RCC 7860 (cell line): ENCODE data around the gene RPTOR.
A peak's percentile ranks its signal among the peaks of the same experiment; 100 is the strongest.

ENCODE experiments used
- DNase-seq: peaks from one replicate; pipeline ENCODE4 v3.0.0-alpha.2; 2015; ENCODE audit warnings: low spot score
- FAIRE-seq: peaks from 2 replicates; lab custom pipeline; 2012; peaks lifted over from hg19 to GRCh38; lab: Jason Lieb, UNC

RPTOR gene

DNA sequence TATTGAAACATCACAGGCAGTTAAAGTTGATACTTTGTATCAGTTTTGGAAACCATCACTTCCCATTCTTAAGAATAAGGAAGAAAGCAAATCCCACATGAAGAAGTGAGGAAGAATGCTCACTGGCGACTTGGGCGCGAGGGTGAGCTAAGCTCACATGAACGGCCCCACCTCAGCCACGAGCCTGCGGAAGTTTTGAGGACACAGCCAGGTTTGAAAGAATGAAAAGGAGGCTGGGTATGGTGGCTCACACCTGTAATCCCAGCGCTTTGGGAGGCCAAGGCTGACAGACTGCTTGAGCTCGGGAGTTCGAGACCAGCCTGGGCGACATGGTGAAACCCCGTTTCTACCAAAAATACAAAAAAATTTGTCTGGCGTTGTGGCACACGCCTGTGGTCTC lies 336.7 kb downstream of the RPTOR start:
- FAIRE-seq (no peak), DNase-seq (no peak)

GRCh38 chr17:80882323-80882722 lies 337.7 kb downstream of the RPTOR start:
- FAIRE-seq (no peak), DNase-seq (no peak)

GRCh38 chr17:80882926-80883685 lies 338.5 kb downstream of the RPTOR start:
- DNase-seq, result no peak
- no peak for FAIRE-seq

- DNase-seq (no peak), FAIRE-seq (no peak)
Measured at GRCh38 chr17:80883831-80884735, 339.4 kb downstream of the RPTOR start.

- DNase-seq (no peak), FAIRE-seq (no peak)
Measured at GRCh38 chr17:80884811-80885210, 340.2 kb downstream of the RPTOR start.

DNA sequence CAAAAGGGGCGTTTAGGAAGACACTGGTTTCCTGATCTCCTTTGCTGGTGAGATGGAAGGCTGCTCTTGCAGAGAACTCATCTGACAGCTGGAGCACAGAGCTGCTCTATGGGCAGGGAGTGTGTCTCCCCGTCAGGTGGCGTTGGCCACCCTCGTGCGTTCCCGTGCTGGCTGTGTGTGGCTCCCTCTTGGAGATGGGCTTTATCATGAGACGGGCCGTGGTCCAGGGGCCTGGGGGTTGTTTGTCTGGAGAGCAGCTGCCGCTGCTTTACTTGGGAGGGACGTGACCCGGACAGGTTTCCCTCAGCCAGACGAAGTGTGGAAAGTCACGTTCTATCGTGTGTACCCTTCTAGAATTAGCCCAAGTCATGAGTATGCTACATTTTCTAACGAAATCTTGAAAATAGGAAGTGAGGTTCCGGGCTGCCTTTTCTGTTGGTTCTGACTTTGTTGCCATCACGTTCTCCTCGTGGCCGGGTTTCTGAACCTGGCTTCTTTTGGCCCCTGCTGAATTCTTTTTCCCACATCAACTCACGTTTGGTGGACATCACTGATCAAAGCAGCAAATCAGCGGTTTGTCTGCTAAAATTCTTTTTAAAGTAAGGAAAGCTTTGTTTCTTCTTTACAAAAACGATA lies 341.4 kb downstream of the RPTOR start:
- DNase-seq, result no peak
- FAIRE-seq, result no peak

GRCh38 chr17:80886641-80887573 lies 342.3 kb downstream of the RPTOR start:
- no peak for DNase-seq
- FAIRE-seq, result no peak

DNA sequence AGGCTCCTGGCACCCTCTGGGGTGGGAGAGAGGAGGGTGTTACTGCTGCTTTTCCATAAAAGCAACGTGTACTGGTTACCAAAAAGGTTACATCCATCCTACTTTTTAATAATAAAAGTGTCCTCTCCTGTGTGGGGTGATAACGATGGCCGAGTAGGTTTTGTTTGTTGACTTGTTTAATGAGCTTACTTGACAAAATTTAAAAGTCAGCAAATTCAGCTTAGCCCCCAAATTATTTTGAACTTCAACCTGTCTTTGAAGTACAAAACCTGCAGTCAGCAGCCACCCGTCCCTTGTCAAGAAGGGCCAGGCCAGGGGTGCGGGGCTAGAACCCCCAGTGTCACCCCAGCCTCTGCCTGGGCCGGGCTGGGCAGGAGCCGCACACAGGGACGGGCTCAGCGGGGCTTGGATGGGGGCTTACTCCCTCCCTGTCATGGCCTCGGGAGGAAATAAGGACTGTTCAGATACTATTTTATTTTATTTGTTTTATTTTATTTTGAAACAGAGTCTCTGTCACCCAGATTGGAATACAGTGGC lies 343.1 kb downstream of the RPTOR start:
- no peak for FAIRE-seq

DNA sequence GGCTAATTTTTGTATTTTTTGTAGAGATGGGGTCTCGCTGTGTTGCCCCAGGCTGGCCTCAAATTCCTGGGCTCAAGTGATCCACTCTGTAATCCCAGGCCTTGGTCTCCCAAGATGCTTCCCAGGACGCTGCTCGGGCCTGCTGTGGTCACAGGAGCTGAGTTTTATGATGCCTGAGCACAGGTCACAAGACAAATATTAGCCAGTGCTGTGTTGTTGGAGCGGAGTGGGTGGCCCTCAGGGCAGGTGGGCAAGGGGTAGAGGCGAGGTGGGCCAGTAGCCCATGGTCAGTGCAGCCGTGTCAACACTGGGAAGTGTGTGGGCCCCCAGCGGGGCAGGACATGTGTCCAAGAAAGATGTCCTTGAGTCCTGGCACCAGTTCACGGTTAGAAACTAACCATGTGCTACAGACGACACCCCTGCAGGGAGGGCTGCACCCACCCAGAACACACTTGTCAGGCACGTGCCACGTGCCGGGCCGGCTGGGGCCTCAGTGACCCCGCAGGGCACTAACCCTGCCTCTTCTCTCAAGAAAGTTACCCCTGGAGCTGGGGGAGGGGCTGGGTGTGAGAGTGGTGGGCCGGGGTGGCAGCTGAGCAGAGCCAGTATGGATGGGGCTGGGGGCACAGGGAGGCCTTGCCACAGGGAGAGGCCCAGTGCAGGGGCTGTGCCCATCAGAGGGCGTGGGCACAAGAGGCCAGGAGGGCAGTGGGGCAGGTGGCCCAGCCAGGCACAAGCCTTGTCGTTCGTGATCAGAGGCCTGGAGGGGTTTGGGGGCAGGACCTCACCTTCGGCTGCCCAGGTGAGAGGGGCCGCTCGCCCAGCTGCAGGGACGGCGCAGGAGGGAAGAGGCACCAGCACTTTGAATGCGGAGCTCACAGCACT lies 343.9 kb downstream of the RPTOR start:
- no peak for FAIRE-seq
- DNase-seq, result no peak

More for the DNA sequence above, 343.1 kb downstream of the RPTOR start:
- no peak for DNase-seq

GRCh38 chr17:80889231-80890195 lies 344.9 kb downstream of the RPTOR start:
- no peak for DNase-seq
- no peak for FAIRE-seq

GRCh38 chr17:80890196-80890920 lies 345.7 kb downstream of the RPTOR start:
- FAIRE-seq (no peak), DNase-seq (no peak)

GRCh38 chr17:80890921-80891396 lies 346.3 kb downstream of the RPTOR start:
- no peak for FAIRE-seq
- no peak for DNase-seq

DNA sequence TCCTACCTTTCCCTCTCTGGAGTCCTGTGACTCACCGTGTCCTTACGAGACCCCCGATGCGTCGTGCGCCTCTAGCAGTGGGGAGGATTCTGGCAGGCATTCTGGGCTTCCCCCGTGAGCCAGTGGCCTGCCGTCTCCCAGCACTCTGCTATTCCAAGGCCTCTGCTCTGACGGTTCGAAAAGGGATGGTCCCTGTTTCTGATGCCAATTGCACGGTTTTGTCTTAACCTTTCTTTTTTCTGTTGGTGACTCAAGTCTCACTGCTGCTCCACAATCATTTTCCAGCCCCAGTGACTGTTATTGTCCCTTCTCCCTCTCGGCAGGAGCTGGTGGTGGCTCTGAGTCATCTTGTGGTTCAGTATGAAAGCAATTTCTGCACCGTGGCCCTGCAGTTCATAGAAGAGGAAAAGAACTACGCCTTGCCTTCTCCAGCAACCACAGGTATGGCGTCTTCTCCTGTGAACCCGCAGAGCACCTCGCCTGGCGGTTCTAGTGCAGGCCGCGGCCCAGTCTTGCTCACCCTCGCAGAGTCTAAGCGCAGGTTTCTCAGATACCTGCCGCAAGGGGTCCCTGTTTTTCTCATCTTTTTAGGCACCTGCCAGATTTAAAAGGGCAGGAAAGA lies 346.9 kb downstream of the RPTOR start:
- peak; percentile 98 for FAIRE-seq
- peak; percentile 99 for DNase-seq

GRCh38 chr17:80892019-80892855 lies 347.6 kb downstream of the RPTOR start:
- no peak for FAIRE-seq

DNA sequence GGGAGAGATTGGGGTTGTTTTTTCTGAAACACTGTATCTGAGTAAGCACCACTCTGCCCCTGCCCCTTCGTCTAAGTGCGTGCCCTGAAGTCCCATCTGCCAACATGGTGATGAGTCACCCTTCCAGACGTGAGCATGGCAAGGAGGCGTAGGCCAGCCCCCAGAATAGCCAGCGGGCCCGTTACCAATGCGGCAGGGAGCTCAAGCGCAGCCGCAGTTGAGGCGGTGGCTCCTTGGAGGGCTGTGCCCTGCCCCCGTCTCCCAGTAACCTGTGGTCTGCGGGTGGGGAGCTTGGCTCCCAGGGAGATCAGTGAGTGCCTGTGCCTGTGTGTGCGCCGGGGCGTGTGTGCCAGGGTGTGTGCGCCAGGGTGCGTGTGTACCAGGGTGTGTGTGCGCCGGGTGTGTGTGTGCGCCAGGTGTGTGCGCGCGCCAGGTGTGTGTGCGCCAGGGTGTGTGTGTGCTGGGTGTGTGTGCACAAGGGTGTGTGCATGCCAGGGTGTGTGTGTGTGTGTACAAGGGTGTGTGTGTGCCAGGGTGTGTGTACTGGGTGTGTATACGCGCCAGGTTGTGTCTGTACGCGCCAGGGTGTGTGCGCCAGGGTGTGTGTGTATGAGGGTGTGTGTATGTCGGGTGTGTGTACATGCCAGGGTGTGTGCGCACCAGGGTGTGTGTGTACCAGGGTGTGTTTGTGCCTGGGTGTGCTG lies 348.4 kb downstream of the RPTOR start:
- FAIRE-seq, result peak; percentile 95
- peak; percentile 98 for DNase-seq

More at GRCh38 chr17:80892019-80892855, 347.6 kb downstream of the RPTOR start:
- peak; percentile 100 for DNase-seq
